ENCODE results near the gene CTNNBL1. TPM values are rescaled to one million over a fixed set of nuclear protein-coding genes. Genes with fewer than 3 reads are reported as not detected.

CTNNBL1 gene
- total RNA-seq, 1 experiment from 2014 or later, result 55.4 TPM

DNA sequence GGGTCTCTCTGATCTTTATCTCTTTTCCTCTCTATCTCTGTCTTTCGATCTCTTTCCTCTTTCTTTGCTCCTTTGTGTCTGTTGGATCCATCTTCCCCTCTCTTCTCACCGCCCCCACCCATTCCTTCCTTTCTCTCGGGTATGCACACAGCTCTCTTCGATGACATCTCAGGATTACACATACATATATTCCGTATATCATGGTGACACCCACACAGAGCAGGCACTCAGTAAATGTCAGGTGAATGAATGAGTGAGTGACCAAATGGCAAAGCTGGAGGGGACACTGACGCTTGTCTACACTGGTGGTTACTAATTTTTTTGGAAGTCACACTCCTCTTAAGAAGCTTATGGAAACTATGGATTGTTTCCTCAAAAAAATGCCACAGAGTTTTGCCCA lies 219.0 kb downstream of the CTNNBL1 start:
- peaks cover 5% of the 10 kb centered on the region; the same call in 1 of the 2 replicates for H3K27me3 ChIP-seq (ENCODE audit: insufficient read depth, low read length)
- CTCF ChIA-PET, result no interaction called here
- no peaks in the 10 kb centered on the region for H3K9me3 ChIP-seq (ENCODE audit: control insufficient read depth in 1 of 2, insufficient read depth in 1 of 2, low read depth in 1 of 2, low read length in 2 of 2)
- H3K79me2 ChIP-seq (ENCODE audit: insufficient read depth, low read length), result no peaks in the 10 kb centered on the region
- H3K4me2 ChIP-seq (ENCODE audit: low read length), result no peak overlapping the region
- no peaks in the 10 kb centered on the region for H3K9me2 ChIP-seq (ENCODE audit: insufficient read depth)
- no peaks in the 10 kb centered on the region for H3K4me1 ChIP-seq (ENCODE audit: control insufficient read depth in 1 of 2, insufficient read depth in 2 of 2, low read length in 2 of 2)
- intact Hi-C loops (cut with micrococcal nuclease), result no loop called here
- no peak overlapping the region for H3K9ac ChIP-seq (ENCODE audit: low read length)
- H3K4me3 ChIP-seq (replicated peaks in 1 of 2; ENCODE audit: low read depth in 1 of 2, low read length in 2 of 2), result no peak overlapping the region
- ATAC-seq (no peak), DNase-seq (ENCODE audit: low read depth, low spot score) (no peak)
- BruUV-seq (replicated peaks), result no TSS peak
- H4K20me1 ChIP-seq (ENCODE audit: insufficient read depth), result no peaks in the 10 kb centered on the region
- POLR2A ChIA-PET, result no interaction called here
- H3K36me3 ChIP-seq (ENCODE audit: control insufficient read depth in 1 of 2, insufficient read depth in 2 of 2, low read length in 2 of 2), result no peaks in the 10 kb centered on the region
- H3K27ac ChIP-seq (ENCODE audit: low read depth, low read length), result no peak overlapping the region
- H2AFZ ChIP-seq (ENCODE audit: low read depth, low read length, poor library complexity, severe bottlenecking), result no peak overlapping the region
- TF ChIP-seq, protein P1, sequence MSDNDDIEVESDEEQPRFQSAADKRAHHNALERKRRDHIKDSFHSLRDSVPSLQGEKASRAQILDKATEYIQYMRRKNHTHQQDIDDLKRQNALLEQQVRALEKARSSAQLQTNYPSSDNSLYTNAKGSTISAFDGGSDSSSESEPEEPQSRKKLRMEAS (IDR thresholded peaks at IDR 0.05), result no peak
- TF ChIP-seq JUND (IDR thresholded peaks at IDR 0.05) (no peak), SIN3A (IDR thresholded peaks at IDR 0.05; ENCODE audit: low read depth) (no peak), ZBTB33 (IDR thresholded peaks at IDR 0.05; ENCODE audit: extremely low read depth, insufficient replicate concordance, low read length) (no peak), POLR2A (IDR thresholded peaks at IDR 0.05; ENCODE audit: borderline replicate concordance, extremely low read depth, insufficient read depth, insufficient read length) (no peak), YY1 (IDR thresholded peaks at IDR 0.05; ENCODE audit: extremely low read depth, insufficient replicate concordance, low read depth, low read length) (no peak), ZFX (IDR thresholded peaks at IDR 0.05) (no peak), ELF1 (IDR thresholded peaks at IDR 0.05; ENCODE audit: borderline replicate concordance, low read depth) (no peak), EGR1 (IDR thresholded peaks at IDR 0.05; ENCODE audit: low read depth) (no peak)
- RAD21 ChIA-PET (ENCODE audit: low non-redundant PET in 1 of 2, low total read pairs in 2 of 2, uncharacterized antibody in 2 of 2, unreplicated experiment in 2 of 2), result no interaction called here

Measured in HCT116 (cell line).